ENCODE data around the gene ZDHHC11B.
"Not testable (repeated sequence)": the region's sequence is repeated elsewhere in the genome, so short reads cannot be mapped to it uniquely, and the experiment has no call there.

ZDHHC11B gene

GRCh38 chr5:775961-776861 lies 8.3 kb downstream of the ZDHHC11B start:
- TF ChIP-seq, protein P1, sequence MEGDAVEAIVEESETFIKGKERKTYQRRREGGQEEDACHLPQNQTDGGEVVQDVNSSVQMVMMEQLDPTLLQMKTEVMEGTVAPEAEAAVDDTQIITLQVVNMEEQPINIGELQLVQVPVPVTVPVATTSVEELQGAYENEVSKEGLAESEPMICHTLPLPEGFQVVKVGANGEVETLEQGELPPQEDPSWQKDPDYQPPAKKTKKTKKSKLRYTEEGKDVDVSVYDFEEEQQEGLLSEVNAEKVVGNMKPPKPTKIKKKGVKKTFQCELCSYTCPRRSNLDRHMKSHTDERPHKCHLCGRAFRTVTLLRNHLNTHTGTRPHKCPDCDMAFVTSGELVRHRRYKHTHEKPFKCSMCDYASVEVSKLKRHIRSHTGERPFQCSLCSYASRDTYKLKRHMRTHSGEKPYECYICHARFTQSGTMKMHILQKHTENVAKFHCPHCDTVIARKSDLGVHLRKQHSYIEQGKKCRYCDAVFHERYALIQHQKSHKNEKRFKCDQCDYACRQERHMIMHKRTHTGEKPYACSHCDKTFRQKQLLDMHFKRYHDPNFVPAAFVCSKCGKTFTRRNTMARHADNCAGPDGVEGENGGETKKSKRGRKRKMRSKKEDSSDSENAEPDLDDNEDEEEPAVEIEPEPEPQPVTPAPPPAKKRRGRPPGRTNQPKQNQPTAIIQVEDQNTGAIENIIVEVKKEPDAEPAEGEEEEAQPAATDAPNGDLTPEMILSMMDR (IDR thresholded peaks at IDR 0.05; ENCODE audit: control insufficient read depth, extremely low read depth, insufficient read depth), result no peak
- DNase-seq (ENCODE audit: low read depth), result no peak

GRCh38 chr5:775595-775960 lies 9.0 kb downstream of the ZDHHC11B start:
- not testable (repeated sequence) for H3K4me3 ChIP-seq (ENCODE audit: low read depth, low read length); DNase-seq (ENCODE audit: low read depth)

More at GRCh38 chr5:775961-776861, 8.3 kb downstream of the ZDHHC11B start:
- no peak overlapping the region for H3K4me3 ChIP-seq (ENCODE audit: low read depth, low read length)

DNA sequence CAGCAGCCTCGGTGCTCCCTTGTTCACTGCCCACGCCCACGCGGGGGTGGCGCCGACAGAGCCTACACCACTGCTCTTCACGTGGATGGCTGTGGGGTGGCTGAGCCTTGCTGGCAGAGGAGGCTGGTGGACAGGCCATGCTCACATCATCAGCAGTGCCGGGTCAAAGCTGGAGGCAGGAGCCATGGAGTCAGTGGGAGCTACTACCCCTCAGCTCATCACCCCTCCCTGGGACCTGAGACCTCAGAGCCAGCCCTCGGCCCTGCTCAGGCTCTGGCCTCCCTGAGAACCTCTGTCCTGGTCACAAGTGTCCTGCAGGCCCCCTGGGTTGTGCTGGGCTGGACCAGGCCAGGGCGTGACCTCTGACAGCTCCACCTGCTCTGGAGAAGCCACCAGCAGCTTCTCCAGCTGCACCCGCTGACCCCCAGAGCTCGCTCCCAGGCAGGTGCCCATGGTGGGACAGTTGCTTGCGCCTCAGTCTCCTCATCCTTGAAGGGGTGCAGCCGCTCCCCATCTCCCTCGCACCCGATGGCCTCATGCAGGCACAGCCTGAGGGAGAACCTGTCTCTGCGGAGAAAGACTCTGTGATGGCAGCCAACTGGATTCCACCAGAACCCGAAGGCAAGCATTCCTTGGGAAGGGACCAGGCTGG lies 9.5 kb downstream of the ZDHHC11B start:
- not testable (repeated sequence) for H3K4me3 ChIP-seq (ENCODE audit: low read depth, low read length); DNase-seq (ENCODE audit: low read depth)

DNA sequence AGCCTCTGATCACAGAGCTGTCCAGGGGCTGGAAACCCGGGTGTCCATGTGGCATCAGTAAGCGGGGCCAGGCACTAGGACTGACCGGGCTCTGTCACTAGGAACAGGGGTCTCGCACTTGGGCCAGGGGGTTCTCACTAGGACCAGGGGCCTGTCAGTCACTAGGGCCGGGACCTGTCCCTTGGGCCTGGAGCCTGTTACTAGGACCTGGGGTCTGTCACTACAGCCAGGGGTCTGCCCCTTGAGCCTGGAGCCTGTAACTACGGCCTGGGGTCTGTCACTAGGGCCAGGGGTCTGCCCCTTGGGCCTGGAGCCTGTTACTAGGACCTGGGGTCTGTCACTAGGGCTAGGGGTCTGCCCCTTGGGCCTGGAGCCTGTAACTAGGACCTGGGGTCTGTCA lies 10.2 kb downstream of the ZDHHC11B start:
- DNase-seq (ENCODE audit: low read depth); H3K4me3 ChIP-seq (ENCODE audit: low read depth, low read length): not testable (repeated sequence)

DNA sequence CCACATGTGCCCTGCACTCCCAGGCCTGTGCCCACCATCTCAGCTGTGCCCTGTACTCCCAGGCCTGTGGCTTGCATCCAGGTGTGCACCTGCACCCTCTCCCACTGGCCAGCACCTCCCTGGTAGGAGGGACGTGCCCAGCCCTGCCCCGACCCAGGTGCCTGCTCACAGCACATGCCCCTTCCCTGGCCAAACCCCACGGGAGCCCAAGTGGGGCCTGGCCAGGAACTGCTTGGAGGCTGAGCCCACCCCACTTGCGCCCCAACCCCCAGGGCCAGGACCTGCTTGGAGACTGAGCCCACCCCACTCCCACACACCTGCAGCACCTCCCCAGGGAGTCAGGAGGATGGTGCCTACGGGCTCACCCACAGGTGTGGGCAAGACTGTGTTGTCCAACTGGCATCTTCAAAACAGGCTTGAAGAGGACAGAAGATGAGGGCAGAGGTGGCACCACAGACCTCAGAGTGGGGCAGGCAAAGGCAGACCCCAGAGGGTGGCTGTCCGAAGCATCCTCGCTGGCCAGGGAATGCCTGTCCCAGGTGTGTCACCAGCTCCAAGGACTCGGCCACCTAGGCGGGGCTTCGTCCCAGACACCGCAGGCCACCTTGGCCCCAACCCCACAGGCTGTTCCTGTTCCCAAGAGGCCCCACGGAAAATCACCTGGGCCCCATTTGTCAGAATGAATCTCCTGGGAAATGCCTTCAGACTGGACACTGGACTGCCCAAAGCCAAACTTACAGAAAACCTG lies 10.8 kb downstream of the ZDHHC11B start:
- TF ChIP-seq, protein P1 (IDR thresholded peaks at IDR 0.05; ENCODE audit: control insufficient read depth, extremely low read depth, insufficient read depth), result no peak
- no peak overlapping the region for H3K4me3 ChIP-seq (ENCODE audit: low read depth, low read length)
- DNase-seq (ENCODE audit: low read depth), result no peak

- DNase-seq (ENCODE audit: low read depth); H3K4me3 ChIP-seq (ENCODE audit: low read depth, low read length): not testable (repeated sequence)
Observed at GRCh38 chr5:772931-773330, 11.6 kb downstream of the ZDHHC11B start.

DNA sequence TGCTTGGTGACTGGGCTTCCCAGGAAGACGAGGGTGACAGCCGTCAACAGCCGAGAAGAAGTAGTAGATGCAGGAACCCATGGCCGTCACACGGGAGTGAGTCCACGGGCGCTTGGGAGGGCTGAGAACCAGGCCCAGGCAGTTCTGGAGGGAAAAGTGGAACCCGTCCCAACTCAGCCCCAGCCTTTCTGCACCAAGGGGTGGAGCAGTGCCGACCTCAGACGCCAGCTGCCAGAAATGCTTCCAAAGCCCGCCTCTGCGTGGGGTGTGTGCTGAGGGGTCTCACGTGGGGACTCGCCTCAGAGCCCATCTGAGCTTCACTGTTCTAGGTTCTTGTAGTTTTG lies 12.0 kb downstream of the ZDHHC11B start:
- not testable (repeated sequence) for H3K4me3 ChIP-seq (ENCODE audit: low read depth, low read length); DNase-seq (ENCODE audit: low read depth)

DNA sequence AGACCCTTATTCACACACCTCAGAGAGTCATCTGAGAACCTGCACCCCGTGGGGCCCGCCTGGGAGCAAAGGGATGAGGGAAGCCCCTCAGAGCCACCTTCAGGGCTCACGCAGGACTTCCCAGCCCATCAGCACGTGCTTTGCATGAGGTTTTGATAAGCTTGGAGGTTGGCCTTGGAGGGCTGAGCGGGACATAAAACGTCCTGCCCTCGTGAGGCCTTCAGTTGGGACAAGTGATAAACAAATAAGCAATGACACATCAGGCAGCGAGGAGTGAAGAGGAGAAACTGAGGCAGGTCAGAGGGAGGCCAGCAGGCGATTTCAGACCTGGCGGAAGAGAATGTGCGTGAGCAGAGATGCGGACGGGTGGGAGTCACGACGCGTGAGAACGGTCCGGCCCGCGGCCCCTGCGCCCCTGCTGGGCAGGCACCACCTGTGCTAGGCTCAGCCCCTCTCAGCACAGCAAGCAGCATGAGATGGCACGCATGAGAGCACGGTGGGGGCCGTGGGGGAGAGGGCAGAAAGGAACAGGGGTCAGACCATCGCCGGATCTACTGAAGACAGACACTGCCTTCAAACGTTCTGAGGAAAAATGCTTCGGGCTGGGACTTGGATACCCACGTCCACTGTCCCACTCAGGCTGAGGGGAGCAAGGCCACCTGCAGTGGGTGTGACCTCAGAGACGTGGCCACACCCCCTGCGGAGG lies 12.5 kb downstream of the ZDHHC11B start:
- H3K4me3 ChIP-seq (ENCODE audit: low read depth, low read length); DNase-seq (ENCODE audit: low read depth): not testable (repeated sequence)

- not testable (repeated sequence) for DNase-seq (ENCODE audit: low read depth); H3K4me3 ChIP-seq (ENCODE audit: low read depth, low read length)
Observed at GRCh38 chr5:771087-771781, 13.3 kb downstream of the ZDHHC11B start.

DNA sequence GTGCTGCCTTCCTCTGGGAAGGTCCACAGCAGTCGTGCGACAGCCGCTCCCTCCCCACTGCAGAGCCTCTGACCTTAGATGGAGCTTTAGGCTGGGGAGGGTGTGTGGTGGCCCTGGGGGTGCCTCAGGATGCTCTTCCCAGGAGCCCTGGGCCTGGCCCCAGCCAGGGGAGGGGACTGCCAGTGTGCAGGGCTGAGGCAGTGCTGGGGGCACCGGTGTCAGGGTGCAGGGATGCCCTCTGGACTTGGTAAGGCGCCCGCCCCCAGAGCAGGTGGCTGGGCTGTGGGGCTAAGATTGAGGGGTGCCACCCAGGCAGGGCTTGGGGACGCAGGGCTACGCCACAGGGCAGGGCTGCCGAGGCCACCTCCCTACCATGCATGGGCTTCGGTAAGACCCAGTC lies 13.9 kb downstream of the ZDHHC11B start:
- not testable (repeated sequence) for H3K4me3 ChIP-seq (ENCODE audit: low read depth, low read length); DNase-seq (ENCODE audit: low read depth)

GRCh38 chr5:769485-770145 lies 14.9 kb downstream of the ZDHHC11B start:
- DNase-seq (ENCODE audit: low read depth); H3K4me3 ChIP-seq (ENCODE audit: low read depth, low read length): not testable (repeated sequence)

Data from LNCaP clone FGC (cell line).